GM12892 (cell line): Measurements from ENCODE around the gene CTNNA3.

Source experiments
- POLR2A ChIP-seq: IDR thresholded peaks from 2 replicates; pipeline ENCODE4 v1.6.1; 2011; ENCODE audit warnings: low read depth, low read length, control low read depth
- POLR2AphosphoS5 ChIP-seq: IDR thresholded peaks from 2 replicates; pipeline ENCODE4 v1.6.1; 2011; ENCODE audit warnings: low read depth, low read length, control low read depth

- no peak for TF ChIP-seq POLR2A
- no peak for TF ChIP-seq POLR2AphosphoS5
Observed at GRCh38 chr10:66637273-66638036, 1058.5 kb downstream of the CTNNA3 start.
